Measurements from ENCODE around the gene COPS7B. TPM values are rescaled to one million over a fixed set of nuclear protein-coding genes. Genes with fewer than 3 reads are reported as not detected.

COPS7B gene
- total and polyA plus RNA-seq, 9 of the 15 experiments (the other 6 are each of a cell fraction or from before 2014, with no cell fraction given): 6.0 to 50.7 (median 21.8) TPM

- Histone ChIP-seq H3K79me2 (ENCODE audit: control insufficient read depth, insufficient read depth, low read length) (no peaks in the 10 kb centered on the region), H3K4me1 (replicated peaks in 1 of 2; ENCODE audit: control insufficient read depth in 2 of 2, insufficient read depth in 2 of 2, low read length in 2 of 2) (no peaks in the 10 kb centered on the region), H3K4me2 (ENCODE audit: insufficient read depth, low read length) (no peak overlapping the region), H3K36me3 (ENCODE audit: control insufficient read depth, insufficient read depth, low read length) (peaks cover 54% of the 10 kb centered on the region; the same call in 2 of the 3 replicates), H4K20me1 (replicated peaks; ENCODE audit: control insufficient read depth, insufficient read depth, low read length) (no peaks in the 10 kb centered on the region), H3K27ac (ENCODE audit: extremely low read depth, low read depth, low read length) (no peak overlapping the region), H3K4me3 (no peak overlapping the region), H3K9me3 (replicated peaks; ENCODE audit: control insufficient read depth, insufficient read depth, low read depth, low read length) (no peaks in the 10 kb centered on the region), H3K27me3 (ENCODE audit: control insufficient read depth in 2 of 2, insufficient read depth in 2 of 2, low read length in 2 of 2) (no peaks in the 10 kb centered on the region), H2AFZ (ENCODE audit: low read depth, low read length) (no peak overlapping the region), H3K9me1 (ENCODE audit: control insufficient read depth, insufficient read depth, low read length) (no peaks in the 10 kb centered on the region), H3K9ac (ENCODE audit: insufficient read depth in 1 of 2, low read depth in 2 of 2, low read length in 2 of 2) (no peak overlapping the region)
- POLR2A ChIA-PET: no interaction called here
- FAIRE-seq (peak; percentile 59), DNase-seq (ENCODE audit: extremely low read depth in 1 of 4, low spot score in 3 of 4) (peak; percentile 33 to 45 (median 34)), ATAC-seq (peak; percentile 80)
- 33% methylated on average over 5 of the region's 6 CpGs for WGBS (ENCODE audit: insufficient coverage, low coverage, missing lambda C conversion rate)
- in situ Hi-C loops (cut with MboI) (no loop called here), intact Hi-C loops (cut with micrococcal nuclease) (no loop called here)
- CTCF ChIA-PET (ENCODE audit: low intra/inter-chr PET ratio): no interaction called here
- no TSS peak for BruUV-seq (replicated peaks)
- TF ChIP-seq, protein P1, sequence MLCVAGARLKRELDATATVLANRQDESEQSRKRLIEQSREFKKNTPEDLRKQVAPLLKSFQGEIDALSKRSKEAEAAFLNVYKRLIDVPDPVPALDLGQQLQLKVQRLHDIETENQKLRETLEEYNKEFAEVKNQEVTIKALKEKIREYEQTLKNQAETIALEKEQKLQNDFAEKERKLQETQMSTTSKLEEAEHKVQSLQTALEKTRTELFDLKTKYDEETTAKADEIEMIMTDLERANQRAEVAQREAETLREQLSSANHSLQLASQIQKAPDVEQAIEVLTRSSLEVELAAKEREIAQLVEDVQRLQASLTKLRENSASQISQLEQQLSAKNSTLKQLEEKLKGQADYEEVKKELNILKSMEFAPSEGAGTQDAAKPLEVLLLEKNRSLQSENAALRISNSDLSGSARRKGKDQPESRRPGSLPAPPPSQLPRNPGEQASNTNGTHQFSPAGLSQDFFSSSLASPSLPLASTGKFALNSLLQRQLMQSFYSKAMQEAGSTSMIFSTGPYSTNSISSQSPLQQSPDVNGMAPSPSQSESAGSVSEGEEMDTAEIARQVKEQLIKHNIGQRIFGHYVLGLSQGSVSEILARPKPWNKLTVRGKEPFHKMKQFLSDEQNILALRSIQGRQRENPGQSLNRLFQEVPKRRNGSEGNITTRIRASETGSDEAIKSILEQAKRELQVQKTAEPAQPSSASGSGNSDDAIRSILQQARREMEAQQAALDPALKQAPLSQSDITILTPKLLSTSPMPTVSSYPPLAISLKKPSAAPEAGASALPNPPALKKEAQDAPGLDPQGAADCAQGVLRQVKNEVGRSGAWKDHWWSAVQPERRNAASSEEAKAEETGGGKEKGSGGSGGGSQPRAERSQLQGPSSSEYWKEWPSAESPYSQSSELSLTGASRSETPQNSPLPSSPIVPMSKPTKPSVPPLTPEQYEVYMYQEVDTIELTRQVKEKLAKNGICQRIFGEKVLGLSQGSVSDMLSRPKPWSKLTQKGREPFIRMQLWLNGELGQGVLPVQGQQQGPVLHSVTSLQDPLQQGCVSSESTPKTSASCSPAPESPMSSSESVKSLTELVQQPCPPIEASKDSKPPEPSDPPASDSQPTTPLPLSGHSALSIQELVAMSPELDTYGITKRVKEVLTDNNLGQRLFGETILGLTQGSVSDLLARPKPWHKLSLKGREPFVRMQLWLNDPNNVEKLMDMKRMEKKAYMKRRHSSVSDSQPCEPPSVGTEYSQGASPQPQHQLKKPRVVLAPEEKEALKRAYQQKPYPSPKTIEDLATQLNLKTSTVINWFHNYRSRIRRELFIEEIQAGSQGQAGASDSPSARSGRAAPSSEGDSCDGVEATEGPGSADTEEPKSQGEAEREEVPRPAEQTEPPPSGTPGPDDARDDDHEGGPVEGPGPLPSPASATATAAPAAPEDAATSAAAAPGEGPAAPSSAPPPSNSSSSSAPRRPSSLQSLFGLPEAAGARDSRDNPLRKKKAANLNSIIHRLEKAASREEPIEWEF (CRISPR knock-in tag; IDR thresholded peaks at IDR 0.05): no peak
- peak; percentile 55 to 76 (median 56) for TF ChIP-seq CTCF (IDR thresholded peaks at IDR 0.05 in 2 of 3, conservative IDR thresholded peaks at IDR 0.05 in 1 of 3; ENCODE audit: insufficient read depth in 2 of 3, low read depth in 1 of 3, low read length in 3 of 3)
- TF ChIP-seq RCOR1 (IDR thresholded peaks at IDR 0.05; ENCODE audit: borderline replicate concordance in 1 of 2, low read depth in 2 of 2, low read length in 2 of 2): 0 out of 4 replicates have a peak, but pooled peaks of 1 of the 2 experiments have one; percentile 17
- TF ChIP-seq RAD21 (CRISPR knock-in tag; conservative IDR thresholded peaks at IDR 0.05 in 1 of 2, IDR thresholded peaks at IDR 0.05 in 1 of 2): peak in 1 of 2 experiments; percentile 31; a peak in 2 of 4 replicates
These were observed 14.3 kb downstream of the COPS7B start for GRCh38 chr2:231800493-231801091.
